Measurements from ENCODE around the gene RGS2. TPM values are rescaled to one million over a fixed set of nuclear protein-coding genes. Genes with fewer than 3 reads are reported as not detected.

The RGS2 gene
- total RNA-seq, 1 donor from 2014 or later = 14.4 TPM

DNA sequence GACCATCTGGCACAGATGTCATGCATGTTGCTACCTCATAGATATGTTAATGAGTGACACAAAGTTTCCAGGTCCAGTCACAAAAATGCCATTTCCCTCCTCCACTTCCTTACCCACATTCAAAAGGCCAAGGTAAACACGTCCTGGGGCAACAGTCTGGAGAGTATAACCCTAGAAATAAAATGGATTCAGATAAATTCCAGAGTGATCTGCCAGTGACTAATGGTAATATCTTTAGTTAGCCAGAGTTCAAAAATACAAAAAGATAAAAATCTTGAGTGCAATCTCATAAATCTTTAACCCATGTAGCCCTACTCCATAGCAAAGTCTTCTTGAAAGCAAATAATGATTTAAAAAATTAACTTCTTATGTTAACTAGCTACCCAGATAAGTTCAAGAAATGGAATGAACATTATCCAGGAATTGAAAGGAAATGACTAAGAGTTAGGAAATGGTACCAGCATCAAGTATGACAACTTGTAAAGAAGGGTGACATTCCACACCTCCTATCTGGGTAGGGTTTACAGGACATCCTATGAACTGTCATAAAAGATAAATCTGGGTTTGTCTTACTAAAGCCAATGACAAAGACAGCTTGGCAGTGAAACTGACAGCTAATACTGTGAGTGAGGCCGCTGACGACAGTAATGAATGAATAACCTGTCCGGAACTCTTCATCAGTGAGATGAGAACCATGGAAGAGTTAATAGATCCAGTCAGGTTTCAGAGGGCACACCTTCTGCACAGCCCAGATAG lies 18.1 kb downstream of the RGS2 start:
- Histone ChIP-seq H3K9ac (no peak overlapping the region), H3K36me3 (no peaks in the 10 kb centered on the region), H3F3A (ENCODE audit: low read depth) (no peaks in the 10 kb centered on the region), H3K4me3 (no peak overlapping the region), H3K4me1 (no peaks in the 10 kb centered on the region), H3K79me2 (ENCODE audit: low read depth) (no peaks in the 10 kb centered on the region), H2AFZ (replicated peaks) (no peak overlapping the region), H3K27me3 (no peaks in the 10 kb centered on the region), H3K27ac (no peak overlapping the region), H3K4me2 (no peak overlapping the region), H4K20me1 (ENCODE audit: low read depth) (no peaks in the 10 kb centered on the region), H3K9me3 (ENCODE audit: low read depth) (no peaks in the 10 kb centered on the region)
- TF ChIP-seq CTCF (IDR thresholded peaks at IDR 0.05) = no peak
- TF ChIP-seq EZH2 (IDR thresholded peaks at IDR 0.05) = no peak
- TF ChIP-seq EZH2phosphoT487 (IDR thresholded peaks at IDR 0.05) = no peak
- Mint-ChIP-seq H3K27ac (no peak overlapping the region), H3K36me3 (no peaks in the 10 kb centered on the region), H3K27me3 (ENCODE audit: insufficient read depth, low read depth) (peaks cover 2% of the 10 kb centered on the region), H3K4me1 (peaks cover 26% of the 10 kb centered on the region), H3K9me3 (no peaks in the 10 kb centered on the region), H3K4me3 (no peak overlapping the region)
- DNase-seq (ENCODE audit: low spot score) = no peak

DNA sequence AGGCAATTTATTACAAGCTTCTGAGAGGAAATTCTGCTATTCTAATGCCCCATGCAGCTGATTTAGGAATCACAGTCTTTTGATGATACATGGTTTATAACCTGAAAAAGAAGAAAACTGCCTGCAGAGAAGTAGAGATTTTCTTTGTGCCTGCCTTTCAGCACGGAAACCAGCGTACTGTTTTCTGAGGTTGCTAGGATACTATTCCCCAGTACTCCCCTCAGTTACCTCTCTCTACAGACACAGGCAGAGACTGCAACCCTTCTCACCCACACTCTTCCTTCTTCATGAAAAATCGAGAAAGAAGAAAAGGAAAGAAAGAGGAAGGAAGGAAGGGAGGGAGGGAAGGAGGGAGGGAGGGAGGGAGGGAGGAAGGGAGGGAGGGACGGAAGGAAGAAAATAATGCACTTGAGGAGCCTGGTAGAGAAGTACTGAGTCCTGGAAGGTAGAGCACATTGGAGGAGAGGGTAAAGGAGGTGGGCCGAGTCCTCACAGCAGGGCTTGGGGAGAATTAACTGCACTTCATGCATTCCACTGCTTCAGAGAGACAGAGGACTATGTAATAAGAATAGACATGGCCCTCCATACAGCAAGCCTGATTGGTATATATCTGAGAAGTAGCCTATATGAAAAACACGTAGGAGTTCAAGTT lies 21.9 kb downstream of the RGS2 start:
- H3K79me2 ChIP-seq (ENCODE audit: low read depth) = no peaks in the 10 kb centered on the region
- H3K27me3 ChIP-seq = no peaks in the 10 kb centered on the region
- Mint-ChIP-seq H3K4me3 (peak overlapping the region; percentile 80), H3K36me3 (no peaks in the 10 kb centered on the region), H3K27ac (peak overlapping the region; percentile 99), H3K9me3 (no peaks in the 10 kb centered on the region), H3K4me1 (peaks cover 45% of the 10 kb centered on the region), H3K27me3 (ENCODE audit: insufficient read depth, low read depth) (peaks cover 2% of the 10 kb centered on the region)
- H3K36me3 ChIP-seq = no peaks in the 10 kb centered on the region
- no peak overlapping the region for H3K27ac ChIP-seq
- no peak overlapping the region for H2AFZ ChIP-seq (replicated peaks)
- no peaks in the 10 kb centered on the region for H3K9me3 ChIP-seq (ENCODE audit: low read depth)
- H4K20me1 ChIP-seq (ENCODE audit: low read depth) = no peaks in the 10 kb centered on the region
- H3K4me2 ChIP-seq = no peak overlapping the region
- TF ChIP-seq EZH2 (IDR thresholded peaks at IDR 0.05) (no peak), CTCF (IDR thresholded peaks at IDR 0.05) (no peak), EZH2phosphoT487 (IDR thresholded peaks at IDR 0.05) (no peak)
- no peaks in the 10 kb centered on the region for H3F3A ChIP-seq (ENCODE audit: low read depth)
- no peaks in the 10 kb centered on the region for H3K4me1 ChIP-seq
- no peak overlapping the region for H3K4me3 ChIP-seq
- DNase-seq (ENCODE audit: low spot score) = no peak
- no peak overlapping the region for H3K9ac ChIP-seq

DNA sequence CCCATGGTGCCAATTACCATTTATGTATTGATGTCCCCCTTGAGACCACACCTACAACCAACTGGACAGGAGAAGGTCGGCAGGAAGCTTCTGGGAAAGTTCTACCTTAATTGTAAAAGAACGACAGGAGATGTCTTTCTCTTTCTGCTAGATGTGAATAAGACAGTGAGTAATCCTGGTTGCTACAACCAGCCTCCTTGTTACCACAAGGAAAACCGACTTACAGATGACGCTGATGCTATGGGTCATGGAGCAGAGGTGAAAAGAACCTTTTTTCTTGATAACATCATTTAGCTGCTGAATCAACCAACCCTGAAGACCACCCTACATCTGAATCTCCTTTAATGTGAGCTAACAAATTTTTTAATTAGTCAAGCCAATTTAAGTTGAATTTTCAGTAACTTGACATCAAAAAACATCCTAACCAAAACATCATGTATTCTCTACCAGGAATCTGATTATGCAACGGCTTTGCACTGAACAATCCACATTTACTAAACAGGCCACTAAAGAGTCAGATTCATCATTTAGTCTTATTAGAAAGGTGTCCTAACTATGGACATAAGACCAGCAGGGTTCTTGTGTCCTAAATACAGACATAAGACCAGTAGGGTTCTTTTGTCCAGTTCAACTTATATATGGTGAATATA lies 23.0 kb downstream of the RGS2 start:
- no peak overlapping the region for H3K4me3 Mint-ChIP-seq
- Histone ChIP-seq H3K27ac (no peak overlapping the region), H3F3A (ENCODE audit: low read depth) (no peaks in the 10 kb centered on the region), H3K27me3 (no peaks in the 10 kb centered on the region), H3K4me1 (no peaks in the 10 kb centered on the region), H3K9ac (no peak overlapping the region), H2AFZ (replicated peaks) (no peak overlapping the region), H3K9me3 (ENCODE audit: low read depth) (no peaks in the 10 kb centered on the region), H3K79me2 (ENCODE audit: low read depth) (no peaks in the 10 kb centered on the region), H4K20me1 (ENCODE audit: low read depth) (no peaks in the 10 kb centered on the region), H3K4me2 (no peak overlapping the region), H3K36me3 (no peaks in the 10 kb centered on the region), H3K4me3 (no peak overlapping the region)
- H3K36me3 Mint-ChIP-seq = no peaks in the 10 kb centered on the region
- DNase-seq (ENCODE audit: low spot score) = no peak
- TF ChIP-seq EZH2phosphoT487 (IDR thresholded peaks at IDR 0.05) = no peak
- no peak for TF ChIP-seq CTCF (IDR thresholded peaks at IDR 0.05)
- TF ChIP-seq EZH2 (IDR thresholded peaks at IDR 0.05) = no peak
- peaks cover 42% of the 10 kb centered on the region for H3K4me1 Mint-ChIP-seq
- H3K27me3 Mint-ChIP-seq (ENCODE audit: insufficient read depth, low read depth) = peaks cover 2% of the 10 kb centered on the region
- H3K27ac Mint-ChIP-seq = peak overlapping the region; percentile 99
- H3K9me3 Mint-ChIP-seq = no peaks in the 10 kb centered on the region
